Hepatocyte (in vitro differentiated cells): ENCODE data around the gene CHMP4B. TPM values are rescaled to one million over a fixed set of nuclear protein-coding genes. Genes with fewer than 3 reads are reported as not detected.

Experiments
- DNase-seq: peaks from one replicate; pipeline ENCODE4 v3.0.0-alpha.2; 2016; ENCODE audit warnings: low spot score
- H2AFZ ChIP-seq: fragments of 200-600 bp; sonication (generic); 2 replicates; pipeline ENCODE4 v1.6.0; 2016; ENCODE audit warnings: antibody characterized with exemption, mild to moderate bottlenecking
- H3K27ac ChIP-seq: fragments of 200-600 bp; sonication (generic); 2 replicates; pipeline ENCODE4 v1.5.1; 2016; ENCODE audit warnings: mild to moderate bottlenecking
- H3K27me3 ChIP-seq: fragments of 200-600 bp; sonication (generic); 2 replicates; pipeline ENCODE4 v1.6.1; 2016
- H3K36me3 ChIP-seq: fragments of 200-600 bp; sonication (generic); replicated peaks from 2 replicates; pipeline ENCODE4 v1.5.1; 2016; ENCODE audit warnings: low read depth; ENCODE audit not compliant: insufficient read depth
- H3K4me1 ChIP-seq: fragments of 200-600 bp; sonication (generic); 2 replicates; pipeline ENCODE4 v1.5.1; 2016; ENCODE audit warnings: mild to moderate bottlenecking, moderate library complexity; ENCODE audit not compliant: insufficient read depth
- H3K4me2 ChIP-seq: fragments of 200-600 bp; sonication (generic); 2 replicates; pipeline ENCODE4 v1.6.0; 2016
- H3K4me3 ChIP-seq: fragments of 200-600 bp; sonication (generic); 2 replicates; pipeline ENCODE4 v1.5.1; 2016; ENCODE audit warnings: mild to moderate bottlenecking
- H3K79me2 ChIP-seq: fragments of 200-600 bp; sonication (generic); 2 replicates; pipeline ENCODE4 v1.6.0; 2017; ENCODE audit warnings: mild to moderate bottlenecking
- H3K9me2 ChIP-seq: fragments of 200-600 bp; sonication (generic); replicated peaks from 2 replicates; pipeline ENCODE4 v1.6.0; 2017; ENCODE audit warnings: mild to moderate bottlenecking; ENCODE audit not compliant: insufficient read depth
- H3K9me3 ChIP-seq: fragments of 200-600 bp; sonication (generic); 2 replicates; pipeline ENCODE4 v1.5.1; 2016; ENCODE audit warnings: low read depth, mild to moderate bottlenecking
- H4K20me1 ChIP-seq: fragments of 200-600 bp; sonication (generic); 2 replicates; pipeline ENCODE4 v1.6.0; 2016; ENCODE audit warnings: mild to moderate bottlenecking; ENCODE audit not compliant: insufficient read depth, poor library complexity, severe bottlenecking
- EZH2 ChIP-seq: fragments of 200-600 bp; sonication (generic); IDR thresholded peaks from 2 replicates; pipeline ENCODE4 v1.6.1; 2016; ENCODE audit warnings: antibody characterized with exemption, mild to moderate bottlenecking, borderline replicate concordance
- EZH2phosphoT487 ChIP-seq: fragments of 200-600 bp; sonication (generic); IDR thresholded peaks from one replicate; pipeline ENCODE4 v1.6.1; 2018; ENCODE audit warnings: antibody characterized with exemption, mild to moderate bottlenecking, low read depth, moderate library complexity; ENCODE audit not compliant: unreplicated experiment, severe bottlenecking
- WGBS: methylation state at CpG from one replicate; pipeline ENCODE4 v1.1.6; 2016; ENCODE audit warnings: low lambda C conversion rate; ENCODE audit errors: missing lambda C conversion rate; 5-methylcytosine and 5-hydroxymethylcytosine counted together
- polyA plus RNA-seq: library from polyadenylated mRNA; unstranded; fragments of >200 nt; fragmentation: Nextera tagmentation; extraction: Ambion mirVana; gene quantifications from 2 replicates; pipeline ENCODE4 v1.2.1, GENCODE V29; 2016
- total RNA-seq: library from RNA; depleted of rRNA; stranded (reverse); fragments of >200 nt; gene quantifications from 2 replicates; pipeline ENCODE4 v1.2.3, GENCODE V29; 2014
- TF ChIP-seq, protein P1 (sequence below): fragments of 200-600 bp; sonication (generic); IDR thresholded peaks from 2 replicates; pipeline ENCODE4 v1.5.1; 2016; ENCODE audit warnings: antibody characterized with exemption, mild to moderate bottlenecking; ENCODE audit not compliant: poor library complexity

Gene CHMP4B
- total and polyA plus RNA-seq, 2 experiments from 2014 or later = 8.1 to 95.1 TPM

DNA sequence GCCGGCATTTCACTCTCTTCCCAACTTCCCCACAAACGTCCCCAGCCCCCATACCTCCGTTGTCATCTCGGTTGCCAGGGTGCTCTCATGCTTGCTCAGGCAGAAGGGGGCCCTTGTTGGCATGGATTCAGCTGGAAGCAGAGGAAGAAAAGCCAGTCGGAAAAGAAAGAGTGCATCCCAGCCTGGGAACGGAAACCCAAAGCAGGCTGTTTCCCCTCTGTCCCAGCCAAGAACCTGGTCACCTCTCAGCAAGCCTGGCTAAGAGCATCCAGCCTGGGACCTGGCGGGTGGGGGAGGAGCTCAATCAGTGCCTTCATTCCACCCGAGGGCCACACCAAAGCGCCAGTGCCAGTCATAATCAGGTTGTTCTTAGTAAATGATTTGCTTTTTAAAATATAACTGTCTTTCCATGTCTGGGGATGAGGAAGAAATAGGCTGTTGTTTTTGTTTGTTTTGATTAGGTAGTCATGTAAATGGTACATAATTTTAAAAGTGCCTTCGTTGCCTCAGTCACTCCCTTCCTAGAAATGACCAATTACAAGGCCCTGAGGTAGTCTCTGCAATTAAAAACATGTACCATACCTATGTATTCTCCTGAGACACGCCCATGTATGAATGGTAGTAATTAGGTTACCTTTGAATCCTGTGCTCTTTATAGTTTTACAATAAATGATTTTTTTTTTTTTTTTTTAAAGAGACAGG is 21.1 kb downstream of the CHMP4B start:
- no peak overlapping the region for H3K4me3 ChIP-seq
- no peak for TF ChIP-seq EZH2phosphoT487
- TF ChIP-seq, protein P1, sequence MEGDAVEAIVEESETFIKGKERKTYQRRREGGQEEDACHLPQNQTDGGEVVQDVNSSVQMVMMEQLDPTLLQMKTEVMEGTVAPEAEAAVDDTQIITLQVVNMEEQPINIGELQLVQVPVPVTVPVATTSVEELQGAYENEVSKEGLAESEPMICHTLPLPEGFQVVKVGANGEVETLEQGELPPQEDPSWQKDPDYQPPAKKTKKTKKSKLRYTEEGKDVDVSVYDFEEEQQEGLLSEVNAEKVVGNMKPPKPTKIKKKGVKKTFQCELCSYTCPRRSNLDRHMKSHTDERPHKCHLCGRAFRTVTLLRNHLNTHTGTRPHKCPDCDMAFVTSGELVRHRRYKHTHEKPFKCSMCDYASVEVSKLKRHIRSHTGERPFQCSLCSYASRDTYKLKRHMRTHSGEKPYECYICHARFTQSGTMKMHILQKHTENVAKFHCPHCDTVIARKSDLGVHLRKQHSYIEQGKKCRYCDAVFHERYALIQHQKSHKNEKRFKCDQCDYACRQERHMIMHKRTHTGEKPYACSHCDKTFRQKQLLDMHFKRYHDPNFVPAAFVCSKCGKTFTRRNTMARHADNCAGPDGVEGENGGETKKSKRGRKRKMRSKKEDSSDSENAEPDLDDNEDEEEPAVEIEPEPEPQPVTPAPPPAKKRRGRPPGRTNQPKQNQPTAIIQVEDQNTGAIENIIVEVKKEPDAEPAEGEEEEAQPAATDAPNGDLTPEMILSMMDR = no peak
- no peaks in the 10 kb centered on the region for H3K27me3 ChIP-seq
- peaks cover 96% of the 10 kb centered on the region for H4K20me1 ChIP-seq
- peak overlapping the region; percentile 2 for H3K27ac ChIP-seq
- H3K36me3 ChIP-seq = no peaks in the 10 kb centered on the region
- H2AFZ ChIP-seq = no peak overlapping the region
- no peak for DNase-seq
- peaks cover 95% of the 10 kb centered on the region for H3K79me2 ChIP-seq
- H3K4me1 ChIP-seq = peaks cover 75% of the 10 kb centered on the region
- H3K4me2 ChIP-seq = peak overlapping the region; percentile 9
- WGBS = 66% methylated on average over 11 of the region's 11 CpGs
- H3K9me3 ChIP-seq = no peaks in the 10 kb centered on the region
- no peaks in the 10 kb centered on the region for H3K9me2 ChIP-seq

DNA sequence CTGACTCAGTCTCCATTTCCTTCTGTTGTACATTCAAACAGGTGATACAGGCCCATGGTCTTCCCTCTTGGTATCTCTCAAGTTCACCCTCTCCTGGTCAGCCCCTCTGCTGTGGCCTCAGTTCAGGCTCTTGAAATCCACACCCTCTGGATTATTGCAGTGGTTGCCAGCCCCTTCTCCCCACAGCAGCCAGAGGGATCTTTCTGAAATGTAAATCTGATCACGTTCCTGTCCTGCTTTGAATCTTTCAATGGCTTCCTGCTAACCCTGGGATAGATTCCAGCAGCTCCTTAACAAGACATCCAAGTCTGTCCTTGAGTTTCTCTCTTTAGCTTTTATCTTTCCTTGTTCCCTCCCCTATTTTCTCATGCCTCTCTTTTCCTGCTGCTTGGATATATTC is 22.2 kb downstream of the CHMP4B start:
- Histone ChIP-seq H3K79me2 (peaks cover 95% of the 10 kb centered on the region), H4K20me1 (peaks cover 96% of the 10 kb centered on the region), H3K4me2 (no peak overlapping the region), H3K27me3 (no peaks in the 10 kb centered on the region), H3K9me2 (no peaks in the 10 kb centered on the region), H3K36me3 (no peaks in the 10 kb centered on the region), H2AFZ (no peak overlapping the region), H3K9me3 (no peaks in the 10 kb centered on the region), H3K4me1 (peaks cover 75% of the 10 kb centered on the region), H3K4me3 (no peak overlapping the region), H3K27ac (no peak overlapping the region)
- WGBS = 45% methylated on average over 1 of the region's 1 CpG
- TF ChIP-seq EZH2 (no peak), EZH2phosphoT487 (no peak)
- TF ChIP-seq, protein P1 = no peak
- DNase-seq = no peak

DNA sequence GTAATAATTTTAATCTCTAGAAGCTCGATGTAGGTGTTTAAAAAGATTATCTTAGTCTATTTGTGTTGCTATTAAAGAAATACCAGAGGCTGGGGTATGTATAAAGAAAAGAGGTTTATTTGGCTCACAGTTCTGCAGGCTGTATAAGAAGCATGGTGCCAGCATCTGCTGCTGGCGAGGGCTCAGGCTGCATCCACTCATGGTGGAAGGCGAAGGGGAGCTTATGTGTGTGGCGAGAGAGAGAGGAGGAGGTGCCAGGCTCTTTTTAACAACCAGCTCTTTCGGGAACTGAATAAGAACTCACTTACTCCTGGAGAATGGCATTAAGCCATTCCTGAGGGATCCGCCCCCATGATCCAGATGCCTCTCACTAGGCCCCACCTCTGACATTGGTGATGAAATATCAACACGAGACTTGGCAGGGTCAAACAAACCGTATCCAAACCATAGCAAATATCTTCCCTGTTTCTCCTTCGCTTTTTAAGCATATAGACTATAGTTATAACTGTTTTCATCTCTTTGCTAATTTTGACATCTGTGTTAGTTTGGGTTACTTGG is 24.5 kb downstream of the CHMP4B start:
- H3K4me1 ChIP-seq = peaks cover 67% of the 10 kb centered on the region
- TF ChIP-seq, protein P1 = no peak
- TF ChIP-seq EZH2 = no peak
- no peak for TF ChIP-seq EZH2phosphoT487

More for the DNA sequence above, 24.5 kb downstream of the CHMP4B start:
- H3K4me3 ChIP-seq = no peak overlapping the region
- no peaks in the 10 kb centered on the region for H3K36me3 ChIP-seq
- no peaks in the 10 kb centered on the region for H3K9me2 ChIP-seq
- H4K20me1 ChIP-seq = peaks cover 96% of the 10 kb centered on the region
- H3K9me3 ChIP-seq = no peaks in the 10 kb centered on the region
- DNase-seq = no peak
- H3K27me3 ChIP-seq = no peaks in the 10 kb centered on the region
- 93% methylated on average over 9 of the region's 9 CpGs for WGBS
- H3K4me2 ChIP-seq = peak overlapping the region; percentile 14
- H2AFZ ChIP-seq = no peak overlapping the region
- H3K79me2 ChIP-seq = peaks cover 100% of the 10 kb centered on the region
- H3K27ac ChIP-seq = no peak overlapping the region
